GM23248 (cell line): ENCODE data around the gene DSE. TPM values are rescaled to one million over a fixed set of nuclear protein-coding genes. Genes with fewer than 3 reads are reported as not detected.
A peak's percentile ranks its signal among the peaks of the same experiment; 100 is the strongest.

Experiments
- DNase-seq: peaks from one replicate; pipeline ENCODE4 v3.0.0-alpha.2; 2015
- H2AFZ ChIP-seq: fragments of 200-600 bp; sonication (generic); 2 replicates; pipeline ENCODE4 v1.6.1; 2016; ENCODE audit warnings: antibody characterized with exemption
- H3F3A ChIP-seq: fragments of 200-600 bp; sonication (generic); 2 replicates; pipeline ENCODE4 v1.6.1; 2016; ENCODE audit warnings: mild to moderate bottlenecking, antibody characterized with exemption, mixed run types; ENCODE audit not compliant: insufficient read depth
- H3K27ac ChIP-seq: fragments of 200-600 bp; sonication (generic); 2 replicates; pipeline ENCODE4 v1.5.1; 2016; ENCODE audit warnings: mild to moderate bottlenecking
- H3K27me3 ChIP-seq: fragments of 200-600 bp; sonication (generic); replicated peaks from 2 replicates; pipeline ENCODE4 v1.6.1; 2016; ENCODE audit warnings: mild to moderate bottlenecking; ENCODE audit not compliant: insufficient read depth
- H3K36me3 ChIP-seq: fragments of 200-600 bp; sonication (generic); 2 replicates; pipeline ENCODE4 v1.6.1; 2016; ENCODE audit warnings: low read depth, mild to moderate bottlenecking
- H3K4me1 ChIP-seq: fragments of 200-600 bp; sonication (generic); 2 replicates; pipeline ENCODE4 v1.6.1; 2016; ENCODE audit warnings: mild to moderate bottlenecking; ENCODE audit not compliant: insufficient read depth
- H3K4me2 ChIP-seq: fragments of 200-600 bp; sonication (generic); one replicate; pipeline ENCODE4 v1.6.1; 2016; ENCODE audit warnings: mild to moderate bottlenecking; ENCODE audit not compliant: unreplicated experiment
- H3K4me3 ChIP-seq: fragments of 200-600 bp; sonication (generic); 2 replicates; pipeline ENCODE4 v1.5.1; 2016; ENCODE audit warnings: mild to moderate bottlenecking
- H3K79me2 ChIP-seq: fragments of 200-600 bp; sonication (generic); 2 replicates; pipeline ENCODE4 v1.6.1; 2016; ENCODE audit warnings: mild to moderate bottlenecking; ENCODE audit not compliant: insufficient read depth
- H3K9ac ChIP-seq: fragments of 200-600 bp; sonication (generic); 2 replicates; pipeline ENCODE4 v1.6.1; 2016; ENCODE audit warnings: mild to moderate bottlenecking
- H3K9me2 ChIP-seq: fragments of 200-600 bp; sonication (generic); 2 replicates; pipeline ENCODE4 v1.6.1; 2016; ENCODE audit warnings: mixed run types, mild to moderate bottlenecking, moderate library complexity; ENCODE audit not compliant: insufficient read depth
- H3K9me3 ChIP-seq: fragments of 200-600 bp; sonication (generic); one replicate; pipeline ENCODE4 v1.6.1; 2017; ENCODE audit warnings: low read depth
- H4K20me1 ChIP-seq: fragments of 200-600 bp; sonication (generic); 2 replicates; pipeline ENCODE4 v1.6.0; 2016; ENCODE audit not compliant: insufficient read depth
- EZH2 ChIP-seq: fragments of 200-600 bp; sonication (generic); IDR thresholded peaks from 2 replicates; pipeline ENCODE4 v1.6.1; 2018; ENCODE audit warnings: antibody characterized with exemption, mild to moderate bottlenecking; ENCODE audit not compliant: insufficient read depth, poor library complexity, severe bottlenecking
- EZH2phosphoT487 ChIP-seq: fragments of 200-600 bp; sonication (generic); IDR thresholded peaks from 2 replicates; pipeline ENCODE4 v1.6.1; 2018; ENCODE audit warnings: antibody characterized with exemption, moderate library complexity, mild to moderate bottlenecking, low read depth; ENCODE audit not compliant: insufficient read depth
- WGBS, 2 experiments: methylation state at CpG; one replicate each; pipeline ENCODE4 v1.1.6; 2015 to 2017; ENCODE audit warnings: low lambda C conversion rate in 2 of 2, low coverage in 1 of 2; ENCODE audit errors: missing lambda C conversion rate in 2 of 2; 5-methylcytosine and 5-hydroxymethylcytosine counted together
- in situ Hi-C: fragments of 300-500 bp; cut with MboI; formaldehyde crosslinking; loops from 2 replicates; pipeline ENCODE4 v1.15.0; 2020
- polyA plus RNA-seq: library from polyadenylated mRNA; unstranded; fragments of >200 nt; fragmentation: Nextera tagmentation; extraction: Ambion mirVana; gene quantifications from 2 replicates; pipeline ENCODE4 v1.2.1, GENCODE V29; 2016
- total RNA-seq: library from RNA; depleted of rRNA; stranded (reverse); fragments of >200 nt; shearing (Covaris generic); gene quantifications from 2 replicates; pipeline ENCODE4 v1.2.3, GENCODE V29; 2014

DSE gene
- total and polyA plus RNA-seq, 2 experiments from 2014 or later, result 42.7 to 83.9 TPM

DNA sequence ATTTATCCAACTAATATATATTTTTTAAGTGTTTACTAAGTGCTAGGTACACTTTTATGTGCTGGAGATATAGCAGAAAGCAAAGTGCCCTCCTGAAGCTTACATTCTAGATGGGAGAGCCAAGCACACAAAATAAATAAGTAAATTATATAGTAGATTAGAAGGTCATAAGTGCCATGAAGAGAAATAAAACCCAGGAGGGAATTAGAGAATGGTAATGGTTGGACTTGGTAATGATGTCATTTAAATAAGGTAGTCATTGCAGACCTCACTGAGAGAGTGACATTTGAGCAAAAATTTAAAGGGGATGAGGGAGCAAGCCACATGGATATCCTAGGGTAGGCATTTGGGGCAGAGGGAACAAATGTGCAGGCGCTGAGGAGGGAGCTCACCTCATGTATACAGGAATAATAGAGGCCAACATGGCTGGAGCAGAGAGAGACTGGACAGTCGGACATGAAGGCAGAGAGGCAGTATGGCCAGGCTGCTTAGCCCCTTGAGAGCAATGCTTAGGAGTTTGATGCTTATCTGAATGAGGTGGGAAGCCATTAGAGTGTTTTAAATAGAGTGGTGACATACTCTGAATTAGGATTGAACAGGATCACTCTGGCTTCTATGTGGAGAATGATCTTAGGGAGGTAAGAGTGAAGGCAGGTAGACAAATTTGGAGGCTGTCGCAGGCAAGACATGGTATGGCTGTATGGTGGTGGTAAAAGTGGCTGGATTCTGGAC, 14.1 kb downstream of the DSE start:
- no peak for DNase-seq
- H3K27me3 ChIP-seq, result no peaks in the 10 kb centered on the region
- peaks cover 59% of the 10 kb centered on the region for H3K4me1 ChIP-seq
- no peaks in the 10 kb centered on the region for H3K9me2 ChIP-seq
- H2AFZ ChIP-seq, result no peak overlapping the region
- 64 to 74% methylated on average over 3 of the region's 3 CpGs for WGBS, 2 experiments
- H3K36me3 ChIP-seq, result no peaks in the 10 kb centered on the region
- peak overlapping the region; percentile 33; the same call in 1 of the 2 replicates for H3K4me3 ChIP-seq
- H4K20me1 ChIP-seq, result no peaks in the 10 kb centered on the region
- TF ChIP-seq EZH2phosphoT487, result no peak
- no peak for TF ChIP-seq EZH2
- peak overlapping the region; percentile 84 for H3K27ac ChIP-seq
- no peaks in the 10 kb centered on the region for H3K9me3 ChIP-seq
- in situ Hi-C loops, result no loop called here
- peaks cover 60% of the 10 kb centered on the region for H3F3A ChIP-seq
- peak overlapping the region; percentile 23; the same call in 1 of the 2 replicates for H3K9ac ChIP-seq
- H3K79me2 ChIP-seq, result peaks cover 78% of the 10 kb centered on the region
- H3K4me2 ChIP-seq, result peak overlapping the region; percentile 72

DNA sequence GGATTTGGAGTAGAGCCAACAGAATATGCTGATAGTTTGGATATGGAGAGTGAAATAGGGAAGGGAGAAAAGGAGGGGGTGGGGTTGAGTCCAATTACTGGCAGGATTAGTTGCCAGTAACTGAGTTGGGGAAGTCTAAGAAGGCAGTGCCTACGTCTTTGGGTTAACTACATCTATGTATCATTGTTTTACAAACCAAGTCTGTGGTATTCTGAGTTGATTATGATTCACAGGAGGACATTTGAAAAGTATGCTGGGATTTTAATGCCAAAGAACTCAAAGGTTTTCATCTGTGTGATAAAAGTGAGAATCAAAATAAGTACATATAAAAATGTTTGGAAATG, 14.7 kb downstream of the DSE start:
- H4K20me1 ChIP-seq, result no peaks in the 10 kb centered on the region
- peak overlapping the region; percentile 50 for H3K9ac ChIP-seq
- no peaks in the 10 kb centered on the region for H3K36me3 ChIP-seq
- H2AFZ ChIP-seq, result no peak overlapping the region
- peaks cover 64% of the 10 kb centered on the region for H3K4me1 ChIP-seq
- peaks cover 78% of the 10 kb centered on the region for H3K79me2 ChIP-seq
- 0 to 10% methylated on average over 1 of the region's 1 CpG for WGBS, 2 experiments
- in situ Hi-C loops, result no loop called here
- no peaks in the 10 kb centered on the region for H3K27me3 ChIP-seq
- peak overlapping the region; percentile 84 for H3K27ac ChIP-seq
- H3K9me3 ChIP-seq, result no peaks in the 10 kb centered on the region
- H3F3A ChIP-seq, result peaks cover 64% of the 10 kb centered on the region
- DNase-seq, result peak; percentile 87
- H3K4me2 ChIP-seq, result peak overlapping the region; percentile 72
- H3K4me3 ChIP-seq, result peak overlapping the region; percentile 37
- TF ChIP-seq EZH2 (no peak), EZH2phosphoT487 (no peak)
- no peaks in the 10 kb centered on the region for H3K9me2 ChIP-seq

DNA sequence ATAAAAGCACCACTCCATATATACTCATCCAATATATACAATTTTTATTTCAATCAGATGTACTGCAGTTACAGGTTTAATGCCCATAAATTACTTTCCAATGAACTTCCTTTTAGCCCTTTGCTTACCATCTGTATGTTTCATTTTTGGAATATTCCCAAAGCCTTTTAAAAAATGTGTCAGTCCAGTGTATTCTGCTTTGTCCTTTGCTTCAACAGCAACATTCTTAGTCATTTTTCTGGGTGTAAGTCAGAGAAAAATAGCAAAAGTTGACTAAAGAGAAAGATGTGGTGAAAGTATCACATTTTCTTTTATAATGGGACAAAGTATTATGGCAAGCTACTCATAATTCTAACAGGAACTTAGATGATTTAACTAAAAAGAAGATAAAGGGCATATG, 15.2 kb downstream of the DSE start:
- Histone ChIP-seq H3K9ac (peak overlapping the region; percentile 50; the same call in 1 of the 2 replicates), H3K9me3 (no peaks in the 10 kb centered on the region), H2AFZ (no peak overlapping the region), H4K20me1 (no peaks in the 10 kb centered on the region), H3K4me3 (peak overlapping the region; percentile 37), H3K79me2 (peaks cover 78% of the 10 kb centered on the region), H3K27me3 (no peaks in the 10 kb centered on the region), H3K4me1 (peaks cover 68% of the 10 kb centered on the region), H3K27ac (peak overlapping the region; percentile 84), H3K36me3 (no peaks in the 10 kb centered on the region), H3F3A (peaks cover 68% of the 10 kb centered on the region), H3K9me2 (no peaks in the 10 kb centered on the region), H3K4me2 (peak overlapping the region; percentile 72)
- in situ Hi-C loops, result no loop called here
- DNase-seq, result peak; percentile 69
- no peak for TF ChIP-seq EZH2
- no peak for TF ChIP-seq EZH2phosphoT487

DNA sequence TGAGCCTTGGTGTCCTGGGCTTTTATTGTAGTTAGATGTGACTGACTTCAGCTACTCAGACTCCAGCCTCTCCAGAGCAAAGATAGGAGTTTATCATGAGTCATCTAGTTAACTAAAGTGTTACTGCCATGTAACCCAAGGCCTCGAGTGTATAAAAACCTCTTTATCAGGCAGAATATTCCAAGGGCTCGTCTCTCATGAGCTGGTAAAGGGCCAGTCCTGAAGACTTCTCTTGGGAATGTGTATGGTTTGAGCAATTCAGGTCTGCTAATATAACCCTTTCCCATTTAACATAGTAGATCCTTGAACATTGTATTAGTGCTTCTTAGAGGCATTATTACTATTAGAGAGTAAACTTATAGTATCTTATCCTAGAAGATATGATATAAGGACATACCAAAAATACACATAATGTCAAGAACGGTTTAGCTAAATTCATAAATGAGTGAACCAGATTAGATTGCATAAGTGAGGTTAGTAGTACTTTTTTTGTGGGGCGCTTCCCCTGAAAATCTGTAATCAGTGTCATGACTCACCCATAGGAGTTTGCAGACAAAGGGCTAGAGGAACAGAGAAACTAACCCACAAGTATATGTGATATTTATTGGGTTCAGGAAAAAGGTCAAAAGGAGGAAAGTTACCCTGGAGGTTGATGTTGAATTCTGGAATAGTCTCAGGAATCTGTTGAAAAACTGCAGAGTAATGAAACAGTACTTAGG, 16.0 kb downstream of the DSE start:
- TF ChIP-seq EZH2phosphoT487, result no peak
- no peak for TF ChIP-seq EZH2
- H3K79me2 ChIP-seq, result peaks cover 78% of the 10 kb centered on the region

More for the DNA sequence above, 16.0 kb downstream of the DSE start:
- WGBS, 2 experiments, result 17 to 23% methylated on average over 4 of the region's 4 CpGs
- Histone ChIP-seq H3K9me2 (no peaks in the 10 kb centered on the region), H3K27ac (peak overlapping the region; percentile 84), H3K9ac (peak overlapping the region; percentile 50), H3K4me3 (peak overlapping the region; percentile 37), H3K36me3 (no peaks in the 10 kb centered on the region), H3K4me1 (peaks cover 67% of the 10 kb centered on the region), H3K4me2 (peak overlapping the region; percentile 72), H3F3A (peaks cover 69% of the 10 kb centered on the region), H3K9me3 (no peaks in the 10 kb centered on the region), H3K27me3 (no peaks in the 10 kb centered on the region), H2AFZ (no peak overlapping the region), H4K20me1 (no peaks in the 10 kb centered on the region)
- in situ Hi-C loops, result no loop called here
- peak; percentile 76 for DNase-seq
